ENCODE measurements around the gene SMURF1. TPM values are rescaled to one million over a fixed set of nuclear protein-coding genes. Genes with fewer than 3 reads are reported as not detected.
"Not testable (repeated sequence)": the region's sequence is repeated elsewhere in the genome, so short reads cannot be mapped to it uniquely, and the experiment has no call there.

Gene SMURF1
- total RNA-seq, 1 donor from 2014 or later, result 9.9 TPM

GRCh38 chr7:99046722-99047121, 97.2 kb downstream of the SMURF1 start:
- Histone ChIP-seq H3K9me3 (ENCODE audit: control insufficient read depth in 3 of 3, low read length in 3 of 3) (no peaks in the 10 kb centered on the region), H3K9ac (ENCODE audit: low read depth in 1 of 3, low read length in 3 of 3) (no peak overlapping the region), H3K4me1 (ENCODE audit: control insufficient read depth in 3 of 3, insufficient read depth in 3 of 3, low read length in 3 of 3) (no peaks in the 10 kb centered on the region)

GRCh38 chr7:99046262-99046661, 97.6 kb downstream of the SMURF1 start:
- not testable (repeated sequence) for H3K27me3 ChIP-seq (ENCODE audit: control insufficient read depth in 3 of 3, insufficient read depth in 3 of 3, low read length in 3 of 3); H3K4me1 ChIP-seq (ENCODE audit: control insufficient read depth in 3 of 3, insufficient read depth in 3 of 3, low read length in 3 of 3); H3K27ac ChIP-seq (ENCODE audit: low read depth, low read length); H3K9me3 ChIP-seq (ENCODE audit: control insufficient read depth in 3 of 3, low read length in 3 of 3); H3K9ac ChIP-seq (ENCODE audit: low read depth in 1 of 3, low read length in 3 of 3); H3K4me3 ChIP-seq (ENCODE audit: low read length in 3 of 3)
- peaks cover 42 to 65% (median 56%) of the 10 kb centered on the region in 3 donors for H3K36me3 ChIP-seq (ENCODE audit: control insufficient read depth in 3 of 3, insufficient read depth in 3 of 3, low read length in 3 of 3)

More at GRCh38 chr7:99046722-99047121, 97.2 kb downstream of the SMURF1 start:
- no peak overlapping the region for H3K27ac ChIP-seq (ENCODE audit: low read depth, low read length)
- no peak overlapping the region for H3K4me3 ChIP-seq (ENCODE audit: low read length in 3 of 3)
- no peaks in the 10 kb centered on the region for H3K27me3 ChIP-seq (ENCODE audit: control insufficient read depth in 3 of 3, insufficient read depth in 3 of 3, low read length in 3 of 3)
- peaks cover 42 to 68% (median 56%) of the 10 kb centered on the region in 3 donors for H3K36me3 ChIP-seq (ENCODE audit: control insufficient read depth in 3 of 3, insufficient read depth in 3 of 3, low read length in 3 of 3)

GRCh38 chr7:99044858-99045257, 99.0 kb downstream of the SMURF1 start:
- H3K36me3 ChIP-seq (ENCODE audit: control insufficient read depth in 3 of 3, insufficient read depth in 3 of 3, low read length in 3 of 3), result peaks cover 47 to 60% (median 54%) of the 10 kb centered on the region in 3 donors

GRCh38 chr7:99042957-99043356, 101.0 kb downstream of the SMURF1 start:
- no peaks in the 10 kb centered on the region for H3K9me3 ChIP-seq (ENCODE audit: control insufficient read depth in 3 of 3, low read length in 3 of 3)
- H3K27me3 ChIP-seq (ENCODE audit: control insufficient read depth in 3 of 3, insufficient read depth in 3 of 3, low read length in 3 of 3), result no peaks in the 10 kb centered on the region
- H3K27ac ChIP-seq (ENCODE audit: low read depth, low read length), result no peak overlapping the region
- H3K36me3 ChIP-seq (ENCODE audit: control insufficient read depth in 3 of 3, insufficient read depth in 3 of 3, low read length in 3 of 3), result peaks cover 57 to 63% (median 60%) of the 10 kb centered on the region in 3 donors
- no peak overlapping the region for H3K9ac ChIP-seq (ENCODE audit: low read depth in 1 of 3, low read length in 3 of 3)
- H3K4me3 ChIP-seq (ENCODE audit: low read length in 3 of 3), result no peak overlapping the region
- H3K4me1 ChIP-seq (ENCODE audit: control insufficient read depth in 3 of 3, insufficient read depth in 3 of 3, low read length in 3 of 3), result peaks cover 5 to 8% (median 6%) of the 10 kb centered on the region in 3 donors

More at GRCh38 chr7:99044858-99045257, 99.0 kb downstream of the SMURF1 start:
- not testable (repeated sequence) for H3K9ac ChIP-seq (ENCODE audit: low read depth in 1 of 3, low read length in 3 of 3); H3K4me1 ChIP-seq (ENCODE audit: control insufficient read depth in 3 of 3, insufficient read depth in 3 of 3, low read length in 3 of 3); H3K9me3 ChIP-seq (ENCODE audit: control insufficient read depth in 3 of 3, low read length in 3 of 3); H3K27ac ChIP-seq (ENCODE audit: low read depth, low read length); H3K4me3 ChIP-seq (ENCODE audit: low read length in 3 of 3); H3K27me3 ChIP-seq (ENCODE audit: control insufficient read depth in 3 of 3, insufficient read depth in 3 of 3, low read length in 3 of 3)

GRCh38 chr7:99041526-99041925, 102.4 kb downstream of the SMURF1 start:
- H3K4me1 ChIP-seq (ENCODE audit: control insufficient read depth in 3 of 3, insufficient read depth in 3 of 3, low read length in 3 of 3), result peaks cover 5 to 8% (median 6%) of the 10 kb centered on the region in 3 donors
- H3K27me3 ChIP-seq (ENCODE audit: control insufficient read depth in 3 of 3, insufficient read depth in 3 of 3, low read length in 3 of 3), result no peaks in the 10 kb centered on the region
- H3K27ac ChIP-seq (ENCODE audit: low read depth, low read length), result no peak overlapping the region
- H3K9me3 ChIP-seq (ENCODE audit: control insufficient read depth in 3 of 3, low read length in 3 of 3), result no peaks in the 10 kb centered on the region
- H3K36me3 ChIP-seq (ENCODE audit: control insufficient read depth in 3 of 3, insufficient read depth in 3 of 3, low read length in 3 of 3), result peaks cover 54 to 63% (median 62%) of the 10 kb centered on the region in 3 donors
- no peak overlapping the region for H3K4me3 ChIP-seq (ENCODE audit: low read length in 3 of 3)
- H3K9ac ChIP-seq (ENCODE audit: low read depth in 1 of 3, low read length in 3 of 3), result no peak overlapping the region

- Histone ChIP-seq H3K9ac (ENCODE audit: low read depth in 1 of 3, low read length in 3 of 3) (peak overlapping the region in 1 of 3 donors; percentile 80), H3K27ac (ENCODE audit: low read depth, low read length) (peak overlapping the region; percentile 53), H3K4me3 (ENCODE audit: low read length in 3 of 3) (no peak overlapping the region), H3K9me3 (ENCODE audit: control insufficient read depth in 3 of 3, low read length in 3 of 3) (no peaks in the 10 kb centered on the region), H3K4me1 (ENCODE audit: control insufficient read depth in 3 of 3, insufficient read depth in 3 of 3, low read length in 3 of 3) (peaks cover 5 to 8% (median 6%) of the 10 kb centered on the region in 3 donors), H3K27me3 (ENCODE audit: control insufficient read depth in 3 of 3, insufficient read depth in 3 of 3, low read length in 3 of 3) (no peaks in the 10 kb centered on the region), H3K36me3 (ENCODE audit: control insufficient read depth in 3 of 3, insufficient read depth in 3 of 3, low read length in 3 of 3) (peaks cover 57 to 64% (median 63%) of the 10 kb centered on the region in 3 donors)
Observed at GRCh38 chr7:99040104-99040958, 103.6 kb downstream of the SMURF1 start.

GRCh38 chr7:99039384-99039891, 104.5 kb downstream of the SMURF1 start:
- H3K27me3 ChIP-seq (ENCODE audit: control insufficient read depth in 3 of 3, insufficient read depth in 3 of 3, low read length in 3 of 3), result no peaks in the 10 kb centered on the region
- H3K27ac ChIP-seq (ENCODE audit: low read depth, low read length), result no peak overlapping the region
- H3K9ac ChIP-seq (ENCODE audit: low read depth in 1 of 3, low read length in 3 of 3), result no peak overlapping the region
- H3K4me3 ChIP-seq (ENCODE audit: low read length in 3 of 3), result no peak overlapping the region
- H3K4me1 ChIP-seq (ENCODE audit: control insufficient read depth in 3 of 3, insufficient read depth in 3 of 3, low read length in 3 of 3), result peaks cover 5 to 8% (median 7%) of the 10 kb centered on the region in 3 donors
- no peaks in the 10 kb centered on the region for H3K9me3 ChIP-seq (ENCODE audit: control insufficient read depth in 3 of 3, low read length in 3 of 3)
- H3K36me3 ChIP-seq (ENCODE audit: control insufficient read depth in 3 of 3, insufficient read depth in 3 of 3, low read length in 3 of 3), result peaks cover 63 to 66% (median 65%) of the 10 kb centered on the region in 3 donors

- peaks cover 65 to 68% (median 66%) of the 10 kb centered on the region in 3 donors for H3K36me3 ChIP-seq (ENCODE audit: control insufficient read depth in 3 of 3, insufficient read depth in 3 of 3, low read length in 3 of 3)
- H3K27me3 ChIP-seq (ENCODE audit: control insufficient read depth in 3 of 3, insufficient read depth in 3 of 3, low read length in 3 of 3), result no peaks in the 10 kb centered on the region
- no peak overlapping the region for H3K27ac ChIP-seq (ENCODE audit: low read depth, low read length)
Observed at GRCh38 chr7:99038086-99038855, 105.6 kb downstream of the SMURF1 start.

GRCh38 chr7:99037327-99037940, 106.5 kb downstream of the SMURF1 start:
- peak overlapping the region in 1 of 3 donors; percentile 8 for H3K9ac ChIP-seq (ENCODE audit: low read depth in 1 of 3, low read length in 3 of 3)
- no peaks in the 10 kb centered on the region for H3K27me3 ChIP-seq (ENCODE audit: control insufficient read depth in 3 of 3, insufficient read depth in 3 of 3, low read length in 3 of 3)
- H3K4me1 ChIP-seq (ENCODE audit: control insufficient read depth in 3 of 3, insufficient read depth in 3 of 3, low read length in 3 of 3), result peaks cover 5 to 9% (median 8%) of the 10 kb centered on the region in 3 donors
- no peak overlapping the region for H3K4me3 ChIP-seq (ENCODE audit: low read length in 3 of 3)
- peaks cover 66 to 71% (median 69%) of the 10 kb centered on the region in 3 donors for H3K36me3 ChIP-seq (ENCODE audit: control insufficient read depth in 3 of 3, insufficient read depth in 3 of 3, low read length in 3 of 3)
- no peaks in the 10 kb centered on the region for H3K9me3 ChIP-seq (ENCODE audit: control insufficient read depth in 3 of 3, low read length in 3 of 3)
- H3K27ac ChIP-seq (ENCODE audit: low read depth, low read length), result no peak overlapping the region

More at GRCh38 chr7:99038086-99038855, 105.6 kb downstream of the SMURF1 start:
- Histone ChIP-seq H3K9me3 (ENCODE audit: control insufficient read depth in 3 of 3, low read length in 3 of 3) (no peaks in the 10 kb centered on the region), H3K9ac (ENCODE audit: low read depth in 1 of 3, low read length in 3 of 3) (no peak overlapping the region), H3K4me3 (ENCODE audit: low read length in 3 of 3) (no peak overlapping the region), H3K4me1 (ENCODE audit: control insufficient read depth in 3 of 3, insufficient read depth in 3 of 3, low read length in 3 of 3) (peaks cover 5 to 9% (median 8%) of the 10 kb centered on the region in 3 donors)
